ENCODE results near the gene USP46.

The USP46 gene

DNA sequence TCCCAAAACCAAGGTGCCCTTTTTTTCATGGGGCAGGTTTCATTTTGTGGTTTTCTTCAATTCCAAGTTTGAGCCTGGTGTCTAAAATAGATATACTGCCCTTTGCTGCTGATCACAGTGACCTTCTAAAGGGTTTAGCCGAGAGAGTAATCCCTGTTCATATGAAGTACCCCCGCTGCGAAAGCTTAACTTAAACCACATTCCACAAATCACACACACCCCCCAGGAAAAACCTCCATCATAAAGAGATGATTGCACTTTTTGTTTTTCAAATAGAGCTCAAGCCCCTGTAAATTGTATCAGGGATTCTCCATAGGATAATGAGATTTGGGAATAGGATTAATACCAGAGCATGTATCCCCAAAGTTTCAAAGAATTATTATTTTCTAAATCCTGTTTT lies 90.8 kb downstream of the USP46 start:
- no peak for DNase-seq

DNA sequence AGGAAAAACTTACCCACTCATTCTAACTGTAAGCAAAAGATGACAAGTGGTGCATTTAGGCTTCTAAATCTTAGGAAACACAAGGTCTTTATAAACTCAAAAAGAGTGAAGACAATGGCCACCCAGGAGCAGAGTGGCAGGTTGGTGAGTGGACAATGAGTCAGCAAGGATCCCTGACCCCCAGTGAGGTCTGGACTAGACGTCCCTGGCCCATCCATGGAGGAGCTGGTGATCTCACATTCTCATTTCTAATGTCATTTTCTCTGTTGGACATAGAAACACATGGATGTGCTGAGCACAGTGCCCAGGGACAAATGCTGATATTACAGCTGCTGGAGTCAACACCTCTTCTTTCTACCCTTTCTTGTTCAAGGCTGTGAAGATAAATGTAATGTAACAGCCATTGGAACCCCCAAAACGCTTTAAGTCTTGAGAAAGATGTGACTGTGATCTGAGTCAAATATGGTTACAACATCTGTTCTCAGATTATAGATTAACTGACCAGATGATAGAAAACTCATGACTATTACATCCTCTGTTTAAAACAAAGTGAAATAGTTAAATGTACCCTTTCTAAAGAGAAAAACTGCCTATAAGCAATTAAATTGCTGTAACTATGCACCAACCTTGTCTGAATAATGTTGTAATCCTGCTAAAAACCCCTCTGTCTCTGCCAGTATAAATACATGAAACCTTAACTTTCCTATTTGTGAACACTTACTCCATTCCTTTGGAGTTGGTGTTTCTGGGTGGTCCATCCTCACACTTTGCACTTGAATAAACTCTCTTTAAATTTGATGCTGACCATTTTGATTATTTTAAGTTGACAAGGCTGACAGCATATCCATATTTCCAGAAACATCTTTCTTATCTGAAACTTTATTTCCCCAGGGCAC lies 92.7 kb downstream of the USP46 start:
- DNase-seq, result no peak

DNA sequence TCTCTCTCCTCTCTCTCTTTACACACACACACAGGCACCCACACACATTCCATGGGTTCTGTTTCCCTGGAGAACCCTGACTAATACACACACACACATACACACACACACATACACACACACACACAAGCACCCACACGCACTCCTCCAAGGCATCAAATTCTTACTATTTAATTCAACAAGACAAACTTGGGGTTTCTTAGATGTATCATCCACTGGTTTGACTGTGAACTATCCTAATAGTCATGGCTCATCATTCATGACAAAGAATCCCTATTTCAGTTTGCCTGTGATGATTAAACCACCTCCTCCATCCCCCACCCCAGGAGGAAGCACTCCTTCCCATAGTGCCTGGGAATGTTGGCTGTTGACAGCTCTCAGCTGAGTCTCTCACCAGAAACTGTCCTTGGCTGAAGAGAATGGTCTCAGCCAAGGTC lies 98.2 kb downstream of the USP46 start:
- no peak for DNase-seq

DNA sequence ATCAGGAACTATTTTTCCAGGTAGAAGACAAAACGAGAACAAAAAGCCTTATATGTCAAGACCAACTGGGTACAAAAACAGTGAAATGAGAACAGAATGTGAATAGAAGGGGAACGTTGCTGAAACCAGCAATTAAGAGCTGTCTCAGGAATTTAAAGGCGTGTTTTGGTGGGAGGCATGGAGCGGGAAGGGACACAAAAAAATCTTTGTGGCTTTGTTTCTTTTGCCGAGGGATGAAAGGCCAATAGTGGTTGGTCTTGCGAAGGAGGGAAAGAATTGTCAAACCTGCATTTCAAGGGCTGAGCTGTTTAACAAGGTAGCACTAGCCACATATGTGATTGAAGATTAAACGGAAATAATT lies 103.8 kb downstream of the USP46 start:
- no peak for DNase-seq

DNA sequence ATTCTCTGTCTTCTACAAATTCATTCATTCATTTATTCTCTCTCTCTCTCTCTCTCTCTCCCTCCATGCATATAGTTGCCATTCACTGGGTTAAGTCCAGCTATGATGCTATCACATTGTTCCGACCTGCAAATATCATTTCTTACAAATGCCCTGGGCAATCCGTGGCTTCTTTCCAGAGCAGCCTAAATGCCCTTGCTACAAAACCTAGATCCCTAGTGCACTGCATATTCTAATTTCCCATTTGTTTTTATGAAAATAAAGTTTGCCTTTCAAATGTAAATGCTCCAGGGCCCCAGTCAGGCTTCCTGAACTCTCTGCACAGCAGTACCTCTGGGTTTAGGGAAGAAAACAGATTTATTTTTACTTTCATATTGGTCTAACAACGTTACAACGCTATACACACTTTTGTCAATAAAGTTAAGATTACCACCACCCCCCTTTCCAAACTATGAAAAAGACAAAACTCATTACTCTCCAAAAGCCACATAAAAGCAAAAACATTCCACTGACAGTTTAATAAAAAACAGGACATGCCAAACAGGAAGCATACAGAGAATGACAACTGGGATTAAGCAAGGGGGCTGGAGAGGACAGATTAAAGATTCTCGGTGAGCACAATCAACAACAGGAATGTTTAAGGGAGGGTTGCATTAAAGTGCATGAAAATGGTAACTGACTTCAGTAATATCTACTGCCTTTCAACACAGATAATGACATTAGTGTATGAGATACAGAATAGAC lies 104.3 kb downstream of the USP46 start:
- no peak for DNase-seq

DNA sequence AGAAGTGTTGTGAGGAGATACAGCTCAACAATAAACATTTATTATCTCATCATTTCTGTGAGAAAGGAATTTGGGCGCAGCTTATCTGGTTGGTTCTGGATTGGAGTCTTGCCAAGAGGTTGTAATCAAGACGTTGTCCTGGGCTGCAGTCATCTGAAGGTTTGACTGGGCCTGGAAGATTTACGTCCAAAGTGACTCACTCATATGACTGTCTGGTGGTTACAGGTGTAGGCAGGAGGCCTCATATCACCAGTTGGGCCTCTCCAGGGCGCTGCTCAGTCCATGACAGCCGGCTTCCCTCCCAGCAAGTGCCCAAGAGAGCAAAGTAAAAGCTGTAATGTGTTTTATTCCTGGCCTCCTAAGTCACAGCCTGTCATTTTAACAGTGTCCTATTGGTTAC lies 106.3 kb downstream of the USP46 start:
- no peak for DNase-seq

DNA sequence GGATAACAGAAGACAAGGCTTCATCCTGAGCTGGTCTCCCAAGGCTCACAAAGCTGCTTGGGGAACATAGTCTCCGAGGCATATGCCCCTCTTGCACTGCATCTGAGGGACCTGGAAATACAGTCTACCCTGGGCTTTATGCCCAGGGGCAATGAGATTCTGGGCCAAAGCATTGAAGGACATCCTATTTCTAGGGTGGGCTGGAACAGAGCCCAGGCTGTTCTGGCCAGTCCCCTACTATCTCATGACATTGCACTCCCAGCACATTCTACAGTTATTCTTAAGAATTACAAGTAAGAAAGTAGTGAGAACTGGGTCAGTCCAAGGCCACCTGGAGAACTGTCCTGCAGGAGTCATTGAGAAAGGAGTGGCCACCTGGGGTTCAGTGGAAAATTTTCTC lies 107.6 kb downstream of the USP46 start:
- DNase-seq, result no peak

DNA sequence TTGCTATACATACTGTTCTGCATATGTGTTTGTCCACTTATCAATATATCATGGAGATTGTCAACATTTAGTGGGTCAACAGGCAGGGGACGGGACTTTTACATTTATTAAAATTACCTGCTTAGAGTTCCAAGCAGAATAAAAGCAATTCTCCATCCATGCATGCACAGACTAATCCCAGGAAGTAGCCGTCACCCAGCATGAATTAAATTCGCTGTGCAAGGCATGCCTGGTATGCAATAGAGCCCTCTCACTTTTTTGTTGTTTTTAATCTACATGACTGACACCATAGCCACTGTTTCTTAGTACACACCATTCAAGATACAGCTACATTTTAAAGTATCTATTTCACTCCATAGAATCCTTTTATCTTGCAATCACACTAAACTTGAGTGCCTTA lies 108.9 kb downstream of the USP46 start:
- DNase-seq, result no peak

DNA sequence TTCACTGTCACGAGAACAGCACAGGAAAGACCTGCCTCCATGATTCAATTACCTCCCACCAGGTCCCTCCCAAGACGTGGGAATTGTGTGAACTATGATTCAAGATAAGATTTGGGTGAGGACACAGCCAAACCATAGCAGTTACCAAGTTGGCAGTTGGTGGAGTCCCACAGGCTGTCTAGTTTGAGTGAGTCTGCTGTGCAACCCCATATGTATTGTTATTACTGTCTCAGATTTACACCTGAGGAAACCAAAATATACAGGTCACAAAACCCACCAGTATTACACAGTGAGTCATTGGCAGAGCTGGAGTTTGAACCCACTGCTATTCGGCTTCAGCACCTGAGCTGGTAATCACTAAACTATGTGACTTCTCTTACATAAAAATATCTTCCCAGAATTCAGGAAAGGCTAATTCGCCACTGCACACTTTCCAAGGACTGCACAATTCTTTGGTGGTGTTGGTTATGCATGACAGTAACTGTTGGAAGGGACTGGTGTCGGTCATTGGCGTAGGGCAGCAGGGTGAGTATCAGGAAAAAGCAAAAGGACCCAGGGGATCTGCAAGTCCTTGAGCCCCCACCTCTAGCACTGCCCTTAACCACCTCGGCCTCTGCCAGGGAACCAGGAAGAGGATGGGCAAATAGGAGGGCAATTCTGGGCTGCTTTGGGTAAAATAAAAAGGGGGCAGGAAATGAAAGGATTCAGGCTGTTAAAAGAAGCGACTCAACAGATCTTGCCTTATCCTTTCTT lies 110.1 kb downstream of the USP46 start:
- no peak for DNase-seq

DNA sequence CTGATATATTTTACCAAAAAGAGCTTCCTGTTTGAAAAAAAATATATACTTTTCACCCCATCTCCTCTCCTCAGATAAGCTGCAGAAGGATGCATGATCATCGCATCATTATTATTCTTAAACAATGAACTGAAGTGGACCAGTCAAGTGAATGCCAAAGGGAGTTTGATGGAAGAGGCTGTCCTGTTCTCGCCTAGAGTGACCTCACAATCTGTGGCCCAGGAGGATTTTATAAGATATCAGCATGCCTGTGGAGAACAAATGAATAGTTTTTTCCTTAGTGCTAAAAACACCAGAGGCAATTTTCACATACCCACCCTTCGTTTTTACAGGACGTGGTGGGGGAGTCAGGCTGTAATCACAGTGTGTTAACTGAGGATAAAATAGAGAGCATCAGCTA lies 112.7 kb downstream of the USP46 start:
- DNase-seq, result no peak

DNA sequence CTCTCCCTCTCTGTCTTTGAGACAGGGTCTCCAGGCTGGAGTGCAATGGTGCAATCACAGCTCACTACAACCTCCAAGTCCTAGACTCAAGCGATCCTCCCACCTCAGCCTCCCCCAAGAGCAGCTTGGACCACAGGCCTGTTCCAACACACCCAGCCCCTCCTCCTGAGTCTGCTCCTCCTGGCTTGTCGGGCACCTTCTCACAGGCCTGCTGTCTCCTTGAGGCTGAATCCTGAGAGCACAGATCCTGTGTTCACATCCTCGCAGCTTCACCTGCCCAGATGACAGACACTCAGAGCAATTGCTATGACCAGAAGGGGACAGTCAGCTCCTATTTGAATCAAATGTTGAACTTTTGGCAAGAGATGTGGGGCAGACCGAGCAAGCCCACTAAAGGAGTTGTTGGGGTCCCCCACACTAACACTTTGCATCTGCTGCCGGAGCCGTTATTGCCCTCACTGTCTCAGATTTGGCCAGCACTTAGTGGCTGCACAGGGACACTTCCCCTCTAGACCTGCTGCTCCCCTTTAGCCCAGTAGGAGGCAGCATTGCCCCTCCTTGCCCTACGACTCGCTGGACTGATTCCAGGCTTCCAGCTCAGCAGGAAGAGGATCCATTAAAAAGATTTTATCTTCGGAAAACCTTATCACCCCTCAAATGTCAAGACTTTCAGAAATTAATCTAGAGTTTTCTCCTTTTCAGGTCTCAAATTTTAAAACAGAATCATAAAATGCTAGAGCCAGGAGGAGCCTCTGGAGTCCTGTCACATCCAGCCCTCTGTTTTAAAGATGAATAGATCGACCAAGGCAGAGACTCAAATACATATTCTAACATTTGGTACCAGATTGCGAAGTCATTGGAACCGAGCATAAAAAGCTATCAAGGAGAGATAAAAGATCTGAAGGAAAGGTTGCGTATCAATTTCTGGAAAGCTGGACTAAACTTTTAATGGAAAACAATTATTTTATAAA lies 113.7 kb downstream of the USP46 start:
- DNase-seq, result peak; percentile 21

Measured in GDM1 (cell line).